Progenitor cell of endocrine pancreas (in vitro differentiated cells): ENCODE data around the gene BLVRB. TPM values are rescaled to one million over a fixed set of nuclear protein-coding genes. Genes with fewer than 3 reads are reported as not detected.

Experiments used
- DNase-seq: peaks from one replicate; pipeline ENCODE4 v3.0.0; 2021; ENCODE audit warnings: low spot score; ENCODE audit not compliant: unreplicated experiment
- H3K27ac Mint-ChIP-seq: 2 replicates; pipeline ENCODE4 v1.8.0; 2021; ENCODE audit warnings: mild to moderate bottlenecking, moderate library complexity, mixed read lengths
- H3K27me3 Mint-ChIP-seq: 2 replicates; pipeline ENCODE4 v1.8.0; 2021; ENCODE audit warnings: mixed read lengths
- H3K36me3 Mint-ChIP-seq: 2 replicates; pipeline ENCODE4 v1.8.0; 2022; ENCODE audit warnings: mixed read lengths; ENCODE audit not compliant: insufficient read depth
- H3K4me1 Mint-ChIP-seq: 2 replicates; pipeline ENCODE4 v1.8.0; 2021; ENCODE audit warnings: low read depth, mixed read lengths
- H3K4me3 Mint-ChIP-seq: 2 replicates; pipeline ENCODE4 v1.8.0; 2021; ENCODE audit warnings: low read depth, mild to moderate bottlenecking, moderate library complexity, mixed read lengths
- H3K9me3 Mint-ChIP-seq: 2 replicates; pipeline ENCODE4 v1.8.0; 2021; ENCODE audit warnings: low read depth, mixed read lengths
- total RNA-seq: library from RNA; stranded (reverse); gene quantifications from 2 replicates; pipeline ENCODE4 v1.2.1, GENCODE V29; 2021
- TF ChIP-seq, protein P1 (sequence below): fragments of 200-600 bp; sonication (generic); IDR thresholded peaks from one replicate; pipeline ENCODE4 v1.5.0; 2021; ENCODE audit warnings: antibody characterized with exemption, mild to moderate bottlenecking; ENCODE audit not compliant: unreplicated experiment

The BLVRB gene
- total RNA-seq, 1 donor from 2014 or later: 14.0 TPM

DNA sequence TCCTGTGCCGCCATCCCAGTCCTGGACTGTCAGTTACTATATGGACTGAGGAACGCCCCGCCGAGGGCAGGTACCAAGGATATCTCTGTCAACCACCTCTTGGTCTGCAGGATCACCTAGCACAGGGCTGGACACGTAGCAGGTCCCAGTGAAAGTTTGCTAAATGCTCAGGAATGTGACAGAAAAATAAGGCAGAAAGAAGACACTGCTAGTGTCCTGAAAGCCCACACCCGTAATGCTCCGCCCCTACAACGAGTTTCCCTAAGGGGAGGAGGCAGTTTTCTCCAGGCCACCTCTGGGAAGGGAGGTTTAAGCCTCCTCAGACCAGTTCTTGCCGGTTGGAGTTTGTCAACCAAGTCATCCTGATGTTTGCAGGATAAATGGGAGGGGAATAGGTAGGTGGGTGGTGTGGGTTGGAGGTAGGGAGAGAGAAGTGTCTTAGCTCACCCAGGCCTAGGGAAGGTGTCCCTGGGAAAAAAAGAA is 19.7 kb downstream of the BLVRB start:
- Mint-ChIP-seq H3K4me3 (peak overlapping the region; percentile 62), H3K9me3 (no peaks in the 10 kb centered on the region), H3K4me1 (peaks cover 17% of the 10 kb centered on the region), H3K27me3 (no peaks in the 10 kb centered on the region), H3K27ac (peak overlapping the region; percentile 62), H3K36me3 (peaks cover 7% of the 10 kb centered on the region)
- TF ChIP-seq, protein P1, sequence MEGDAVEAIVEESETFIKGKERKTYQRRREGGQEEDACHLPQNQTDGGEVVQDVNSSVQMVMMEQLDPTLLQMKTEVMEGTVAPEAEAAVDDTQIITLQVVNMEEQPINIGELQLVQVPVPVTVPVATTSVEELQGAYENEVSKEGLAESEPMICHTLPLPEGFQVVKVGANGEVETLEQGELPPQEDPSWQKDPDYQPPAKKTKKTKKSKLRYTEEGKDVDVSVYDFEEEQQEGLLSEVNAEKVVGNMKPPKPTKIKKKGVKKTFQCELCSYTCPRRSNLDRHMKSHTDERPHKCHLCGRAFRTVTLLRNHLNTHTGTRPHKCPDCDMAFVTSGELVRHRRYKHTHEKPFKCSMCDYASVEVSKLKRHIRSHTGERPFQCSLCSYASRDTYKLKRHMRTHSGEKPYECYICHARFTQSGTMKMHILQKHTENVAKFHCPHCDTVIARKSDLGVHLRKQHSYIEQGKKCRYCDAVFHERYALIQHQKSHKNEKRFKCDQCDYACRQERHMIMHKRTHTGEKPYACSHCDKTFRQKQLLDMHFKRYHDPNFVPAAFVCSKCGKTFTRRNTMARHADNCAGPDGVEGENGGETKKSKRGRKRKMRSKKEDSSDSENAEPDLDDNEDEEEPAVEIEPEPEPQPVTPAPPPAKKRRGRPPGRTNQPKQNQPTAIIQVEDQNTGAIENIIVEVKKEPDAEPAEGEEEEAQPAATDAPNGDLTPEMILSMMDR: no peak
- no peak for DNase-seq

DNA sequence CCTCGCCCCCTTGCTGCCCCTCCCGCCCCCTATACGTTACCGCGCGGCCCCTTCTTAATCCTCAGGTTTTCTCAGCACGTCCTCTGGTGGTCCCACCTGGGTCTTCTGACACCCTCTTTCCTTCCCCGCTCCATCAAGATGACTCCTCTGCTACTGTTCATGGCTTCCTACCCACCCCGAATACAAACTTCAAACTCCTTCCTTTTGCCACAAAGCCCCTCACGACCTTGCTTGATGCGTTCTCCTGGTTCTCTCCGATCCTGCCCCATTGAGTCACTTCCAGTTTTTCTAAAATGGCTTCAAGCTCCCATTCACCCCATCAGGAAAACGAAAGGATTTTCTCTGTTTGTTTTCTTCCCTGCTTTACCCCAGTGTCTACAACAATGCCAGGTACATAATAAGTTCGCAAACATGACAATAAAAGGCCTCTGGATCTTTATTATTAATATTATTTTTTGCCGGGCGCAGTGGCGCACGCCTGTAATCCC is 20.7 kb downstream of the BLVRB start:
- H3K9me3 Mint-ChIP-seq: no peaks in the 10 kb centered on the region
- H3K4me3 Mint-ChIP-seq: peak overlapping the region; percentile 95
- no peak for DNase-seq
- peak overlapping the region; percentile 99 for H3K27ac Mint-ChIP-seq
- TF ChIP-seq, protein P1: no peak
- H3K4me1 Mint-ChIP-seq: peaks cover 17% of the 10 kb centered on the region
- H3K36me3 Mint-ChIP-seq: peaks cover 7% of the 10 kb centered on the region
- H3K27me3 Mint-ChIP-seq: no peaks in the 10 kb centered on the region

DNA sequence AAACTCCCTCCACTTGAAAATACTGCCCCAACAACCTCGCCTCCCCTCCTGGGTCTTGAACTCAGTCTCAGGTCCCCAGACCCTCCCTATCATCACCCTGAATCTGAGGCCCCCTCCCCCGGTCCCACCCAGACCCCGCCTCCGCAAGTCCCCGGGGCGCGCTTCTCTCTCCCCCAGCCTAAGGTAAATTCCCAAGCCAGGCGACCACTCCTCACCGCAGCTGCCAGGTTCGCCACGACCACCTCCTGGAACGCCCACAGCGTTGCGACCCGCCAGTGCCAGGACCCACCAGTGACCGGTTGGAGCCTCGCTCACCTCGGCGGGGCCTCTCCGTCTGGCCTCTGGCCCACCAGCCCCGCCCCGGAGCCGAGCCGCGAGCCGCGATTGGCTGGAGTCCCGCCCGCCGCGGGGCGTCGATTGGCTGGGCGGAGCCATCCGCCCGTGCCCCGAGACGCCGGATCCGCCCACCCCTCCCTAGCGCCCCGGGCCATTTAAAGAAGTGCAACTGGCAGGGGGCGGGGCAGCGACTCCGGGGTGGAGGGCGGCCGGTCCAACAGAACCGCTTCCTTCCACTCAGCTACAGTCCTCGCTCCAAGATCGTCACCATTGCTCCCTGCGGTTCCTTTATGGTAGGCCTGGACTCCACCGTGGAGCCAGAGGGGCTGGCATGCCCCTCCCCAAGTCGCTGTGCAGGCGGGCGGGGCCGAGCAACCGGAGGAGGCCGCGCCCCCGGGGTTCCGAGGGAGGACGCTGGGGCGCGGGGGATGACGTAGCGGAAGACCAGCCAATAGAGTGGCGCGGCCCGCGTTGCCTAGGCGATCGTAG is 21.3 kb downstream of the BLVRB start, which contains the start of gene SERTAD3:
Gene SERTAD3 (minus strand): TSS at position 336 of the 825 bp plus-strand sequence. CDS start 2,255 bp downstream, outside the sequence.
- peak within 1 kb of the TSS; percentile 99 for H3K27ac Mint-ChIP-seq
- H3K27me3 Mint-ChIP-seq: no peaks in the 10 kb centered on the region
- H3K9me3 Mint-ChIP-seq: no peaks in the 10 kb centered on the region
- peaks cover 17% of the 10 kb centered on the region for H3K4me1 Mint-ChIP-seq
- DNase-seq: peak; percentile 97
- peaks cover 7% of the 10 kb centered on the region for H3K36me3 Mint-ChIP-seq
- TF ChIP-seq, protein P1: no peak
- H3K4me3 Mint-ChIP-seq: peak within 1 kb of the TSS; percentile 95

DNA sequence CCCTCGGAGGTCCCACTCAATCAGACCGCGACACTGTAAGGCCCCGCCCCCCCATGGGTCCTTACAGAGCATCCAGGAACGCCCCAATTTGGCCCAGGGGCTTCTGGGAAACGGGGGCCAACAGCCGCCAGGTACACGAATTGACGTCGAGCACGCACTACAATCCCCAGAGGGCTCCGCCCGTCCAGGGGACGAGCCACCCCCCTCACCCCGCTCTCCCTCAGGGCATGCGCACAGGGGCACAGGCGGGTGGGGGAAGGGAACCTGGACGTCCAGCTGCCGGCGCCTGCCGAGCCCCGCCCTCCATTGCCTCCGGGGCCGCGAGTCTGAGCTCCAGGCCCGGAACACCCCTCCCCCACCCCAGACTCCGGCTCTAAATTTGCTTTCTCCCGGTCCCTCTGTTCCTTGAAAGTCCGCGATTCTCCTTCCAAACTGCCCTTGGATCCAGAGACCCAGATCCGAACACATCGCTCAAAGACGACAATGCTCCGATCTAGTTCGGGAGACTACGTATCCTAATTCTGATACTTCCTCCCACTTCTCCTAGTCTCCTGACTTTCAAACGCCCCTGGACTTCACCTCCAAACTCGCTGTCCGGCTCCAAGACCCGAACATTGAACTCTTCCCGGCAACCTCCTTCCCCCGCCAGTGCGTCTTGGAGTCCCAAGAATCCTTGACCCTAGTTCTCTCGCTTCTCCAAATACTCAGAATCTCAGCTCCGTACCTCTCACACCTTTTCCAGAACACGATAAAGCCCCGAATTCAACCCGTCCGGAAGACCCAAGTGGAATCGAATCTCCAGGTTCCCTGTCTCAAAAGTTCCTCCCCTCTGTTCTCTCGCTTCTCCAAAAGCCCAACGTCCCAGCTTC is 22.2 kb downstream of the BLVRB start:
- Mint-ChIP-seq H3K9me3 (no peaks in the 10 kb centered on the region), H3K36me3 (peaks cover 7% of the 10 kb centered on the region), H3K27ac (peak overlapping the region; percentile 99), H3K4me1 (peaks cover 17% of the 10 kb centered on the region), H3K4me3 (peak overlapping the region; percentile 95), H3K27me3 (no peaks in the 10 kb centered on the region)
- TF ChIP-seq, protein P1: no peak
- peak; percentile 99 for DNase-seq
